GM12878 (cell line): Measurements from ENCODE around the gene SLC41A1. TPM values are rescaled to one million over a fixed set of nuclear protein-coding genes. Genes with fewer than 3 reads are reported as not detected.

Experiments
- ATAC-seq: fragments of 200-7000 bp; cut with Tn5 transposase; 3 replicates; pipeline ENCODE4 v1.9.1; 2020; ENCODE audit warnings: mild to moderate bottlenecking, moderate library complexity
- BruUV-seq: library from RNA; stranded (reverse); fragments of 400-500 nt; replicated peaks from 2 replicates; lab custom pipeline; 2021; lab: Mats Ljungman, UMichigan
- CTCF ChIA-PET: fragments of 300-600 bp; sonication (Branson Sonifier 250); formaldehyde crosslinking; extraction: SDS; loops from one replicate; lab custom pipeline; 2021; ENCODE audit warnings: inconsistent platforms; lab: Yijun Ruan, JAX
- POLR2A ChIA-PET: fragments of 350-600 bp; formaldehyde crosslinking; extraction: SDS; loops from one replicate; lab custom pipeline; 2021; ENCODE audit warnings: inconsistent platforms; lab: Charles Lee
- RAD21 ChIA-PET: fragments of 300-600 bp; sonication (Branson Sonifier 250); formaldehyde crosslinking; loops from one replicate; lab custom pipeline; 2023; ENCODE audit warnings: antibody characterized with exemption; ENCODE audit not compliant: unreplicated experiment; lab: Charles Lee
- SMC1A ChIA-PET: fragments of 300-600 bp; sonication (Branson Sonifier 250); formaldehyde crosslinking; loops from one replicate; lab custom pipeline; 2023; ENCODE audit not compliant: unreplicated experiment, uncharacterized antibody; lab: Charles Lee
- DNase-seq: peaks from one replicate; pipeline ENCODE4 v3.0.0-alpha.2; 2011; ENCODE audit warnings: low read depth, low spot score
- FAIRE-seq: peaks from 3 replicates; lab custom pipeline; 2011; peaks lifted over from hg19 to GRCh38; lab: Jason Lieb, UNC
- H2AFZ ChIP-seq: 2 replicates; pipeline ENCODE4 v1.6.0; 2011; ENCODE audit warnings: low read depth, low read length, control low read depth; ENCODE audit not compliant: control insufficient read depth
- H3K27ac ChIP-seq: 2 replicates; pipeline ENCODE4 v1.5.1; 2011; ENCODE audit warnings: control low read depth; ENCODE audit not compliant: control insufficient read depth, insufficient read depth
- H3K27me3 ChIP-seq, 2 experiments: replicated peaks in 1 of 2; 2 replicates each; pipeline versions ENCODE4 v1.6.0 to v1.6.1; 2011; ENCODE audit warnings: low read length in 1 of 2; ENCODE audit not compliant: control insufficient read depth in 2 of 2, insufficient read depth in 2 of 2
- H3K36me3 ChIP-seq, 2 experiments: 2 replicates each; pipeline ENCODE4 v1.5.1; 2011; ENCODE audit warnings: low read length in 1 of 2; ENCODE audit not compliant: control insufficient read depth in 2 of 2, insufficient read depth in 2 of 2
- H3K4me1 ChIP-seq: 2 replicates; pipeline ENCODE4 v1.6.1; 2011; ENCODE audit warnings: mild to moderate bottlenecking, low read length, moderate library complexity, mixed read lengths; ENCODE audit not compliant: control insufficient read depth, insufficient read depth
- H3K4me2 ChIP-seq: 2 replicates; pipeline ENCODE4 v1.6.0; 2011; ENCODE audit warnings: control low read depth; ENCODE audit not compliant: control insufficient read depth, insufficient read depth
- H3K4me3 ChIP-seq: fragments of 200-600 bp; sonication (generic); 2 replicates; pipeline ENCODE4 v1.5.1; 2016
- H3K79me2 ChIP-seq: 2 replicates; pipeline ENCODE4 v1.6.0; 2011; ENCODE audit warnings: low read length; ENCODE audit not compliant: control insufficient read depth, insufficient read depth
- H3K9ac ChIP-seq: 2 replicates; pipeline ENCODE4 v1.8.0; 2011; ENCODE audit warnings: low read length, control low read depth, mixed read lengths; ENCODE audit not compliant: control insufficient read depth, insufficient read depth
- H3K9me3 ChIP-seq: replicated peaks from 3 replicates; pipeline ENCODE4 v1.5.1; 2011; ENCODE audit warnings: mild to moderate bottlenecking, low read length; ENCODE audit not compliant: control insufficient read depth, insufficient read depth
- H4K20me1 ChIP-seq: 2 replicates; pipeline ENCODE4 v1.6.0; 2011; ENCODE audit not compliant: control insufficient read depth, insufficient read depth
- BRCA1 ChIP-seq: IDR thresholded peaks from 2 replicates; pipeline ENCODE4 v1.6.1; 2011; ENCODE audit warnings: low read depth, low read length, improper control_type of control experiment
- CBFB ChIP-seq: IDR thresholded peaks from 2 replicates; pipeline ENCODE4 v1.6.1; 2016; ENCODE audit warnings: antibody characterized with exemption, low read depth
- CEBPB ChIP-seq, 2 experiments: fragments of 150-350 bp in 1 of 2; IDR thresholded peaks; 2 replicates each; pipeline ENCODE4 v1.6.1; 2012 to 2014; ENCODE audit warnings: low read depth in 2 of 2, low read length in 2 of 2, borderline replicate concordance in 1 of 2, inconsistent platforms in 1 of 2
- E2F8 ChIP-seq: fragments of 450-650 bp; IDR thresholded peaks from 2 replicates; pipeline ENCODE4 v1.6.1; 2018; ENCODE audit warnings: mild to moderate bottlenecking, low read depth, moderate library complexity; ENCODE audit not compliant: partially characterized antibody
- FOXK2 ChIP-seq: fragments of 450-650 bp; IDR thresholded peaks from 2 replicates; pipeline ENCODE4 v1.6.1; 2017; ENCODE audit warnings: mild to moderate bottlenecking, moderate library complexity
- IRF3 ChIP-seq: fragments of 450-650 bp; IDR thresholded peaks from 2 replicates; pipeline ENCODE4 v1.6.1; 2014; ENCODE audit warnings: mild to moderate bottlenecking
- LARP7 ChIP-seq: fragments of 450-650 bp; IDR thresholded peaks from 2 replicates; pipeline ENCODE4 v1.6.1; 2017; ENCODE audit warnings: mild to moderate bottlenecking
- MTA3 ChIP-seq: IDR thresholded peaks from 2 replicates; pipeline ENCODE4 v1.6.1; 2012; ENCODE audit warnings: low read length, inconsistent platforms, borderline replicate concordance
- PBX3 ChIP-seq: IDR thresholded peaks from 2 replicates; pipeline ENCODE4 v1.6.1; 2011; ENCODE audit warnings: mild to moderate bottlenecking, low read depth, low read length, moderate library complexity; ENCODE audit not compliant: insufficient replicate concordance
- SREBF2 ChIP-seq: IDR thresholded peaks from 2 replicates; pipeline ENCODE4 v1.6.1; 2012; ENCODE audit warnings: mild to moderate bottlenecking, low read length
- ZBTB11 ChIP-seq: fragments of 450-650 bp; formaldehyde crosslinking; IDR thresholded peaks from 2 replicates; pipeline ENCODE4 v1.5.0; 2022; ENCODE audit warnings: mild to moderate bottlenecking, missing genetic modification characterization
- WGBS: methylation state at CpG from one replicate; pipeline ENCODE4 v1.1.6; 2016; ENCODE audit warnings: low lambda C conversion rate; ENCODE audit not compliant: insufficient replicate concordance, insufficient coverage; ENCODE audit errors: missing lambda C conversion rate; 5-methylcytosine and 5-hydroxymethylcytosine counted together
- in situ Hi-C: fragments of 300-500 bp; cut with MboI; formaldehyde crosslinking; loops from 9 replicates; pipeline ENCODE4 v1.14.3; 2018; ENCODE audit warnings: mixed read lengths
- intact Hi-C: fragments of 100-400 bp; cut with micrococcal nuclease; formaldehyde crosslinking; loops from one replicate; pipeline ENCODE4 v1.14.2; 2022; ENCODE audit not compliant: unreplicated experiment
- polyA plus RNA-seq, 11 experiments: library from polyadenylated mRNA; depleted of rRNA in 4 of 11; unstranded in 6 of 11; stranded (reverse) in 5 of 11; fragments of >200 nt; fragmentation: Nextera tagmentation in 4 of 11; fragmentation: Illumina TruSeq in 1 of 11; extraction: Ambion mirVana in 4 of 11; extraction: Trizol in 1 of 11; gene quantifications; 1 replicate in 1 of 11; 2 replicates in 10 of 11; pipeline versions ENCODE4 v1.2.1 to v1.2.3, GENCODE V29; 2011 to 2016; ENCODE audit warnings: inconsistent platforms in 2 of 11, missing spikeins in 2 of 11, low read depth in 1 of 11
- total RNA-seq, 4 experiments: library from RNA; depleted of rRNA in 3 of 4; stranded (reverse); fragments of >200 nt in 3 of 4; fragmentation: Illumina TruSeq in 1 of 4; extraction: Trizol in 1 of 4; gene quantifications; 2 replicates each; pipeline versions ENCODE4 v1.2.1 to v1.2.3, GENCODE V29; 2013 to 2021

SLC41A1 gene
- total and polyA plus RNA-seq, 10 of the 15 experiments (the other 5 are each of a cell fraction or from before 2014, with no cell fraction given): 0.13 to 11.3 (median 0.42) TPM

GRCh38 chr1:205824180-205824579 lies 11.2 kb upstream of the SLC41A1 start:
- Histone ChIP-seq H2AFZ (no peak overlapping the region), H3K9ac (no peak overlapping the region), H3K27ac (no peak overlapping the region), H3K4me2 (no peak overlapping the region), H3K4me3 (no peak overlapping the region), H3K27me3 (no peaks in the 10 kb centered on the region; a peak in 1 of 4 replicates), H3K79me2 (no peaks in the 10 kb centered on the region), H4K20me1 (no peaks in the 10 kb centered on the region), H3K4me1 (no peaks in the 10 kb centered on the region; the same call in 1 of the 2 replicates), H3K36me3 (no peaks in the 10 kb centered on the region), H3K9me3 (peaks cover 6% of the 10 kb centered on the region; the same call in 2 of the 3 replicates)
- 56% methylated on average over 5 of the region's 5 CpGs for WGBS
- ATAC-seq: no peak
- no peak for DNase-seq
- in situ Hi-C loops: no loop called here
- ChIA-PET POLR2A (no interaction called here), RAD21 (interaction anchor here (1.0 kb wide), 1 partner anchor 49 kb away, joined by 3 read pairs; the partner anchor contains the start of gene RAB29), CTCF (interaction anchor here (0.8 kb wide), 1 partner anchor 166 kb away, joined by 3 read pairs; no protein-coding TSS in a partner anchor), SMC1A (interaction anchor here (1.9 kb wide), 1 partner anchor 32 kb away, joined by 7 read pairs; no protein-coding TSS in a partner anchor)
- FAIRE-seq: no peak
- TF ChIP-seq MTA3 (no peak), E2F8 (no peak), LARP7 (no peak), CBFB (no peak), CEBPB (IDR thresholded peaks at IDR 0.05; ENCODE audit: borderline replicate concordance in 1 of 2, low read depth in 2 of 2, low read length in 2 of 2) (no peak), PBX3 (no peak), ZBTB11 (no peak), FOXK2 (no peak), IRF3 (no peak), BRCA1 (no peak), SREBF2 (no peak)
- intact Hi-C loops: no loop called here
- no TSS peak for BruUV-seq
